HuH-7 (cell line): ENCODE measurements around the gene KCNH6.
A peak's percentile ranks its signal among the peaks of the same experiment; 100 is the strongest.

Source experiments
- DNase-seq: peaks from one replicate; pipeline ENCODE4 v3.0.0; 2011; ENCODE audit warnings: low spot score

Gene KCNH6

DNA sequence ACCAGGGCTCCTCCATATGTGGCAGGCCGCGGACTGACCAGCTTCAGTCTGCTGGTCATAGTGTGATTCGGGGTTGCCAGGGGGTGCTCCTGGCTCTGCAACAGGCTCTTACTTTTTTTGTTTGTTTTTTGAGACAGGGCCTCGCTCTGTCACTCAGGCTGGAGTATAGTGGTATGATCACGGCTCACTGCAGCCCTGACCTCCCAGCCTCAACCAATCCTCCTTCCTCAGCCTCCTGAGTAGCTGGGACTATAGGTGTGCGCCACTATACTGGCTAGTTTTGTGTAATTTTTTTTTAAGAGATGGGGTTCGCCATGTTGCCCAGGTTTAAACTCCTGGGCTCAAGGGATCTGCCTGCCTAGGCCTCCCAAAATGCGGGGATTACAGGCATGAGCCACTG, 11.8 kb upstream of the KCNH6 start:
- DNase-seq, result no peak

DNA sequence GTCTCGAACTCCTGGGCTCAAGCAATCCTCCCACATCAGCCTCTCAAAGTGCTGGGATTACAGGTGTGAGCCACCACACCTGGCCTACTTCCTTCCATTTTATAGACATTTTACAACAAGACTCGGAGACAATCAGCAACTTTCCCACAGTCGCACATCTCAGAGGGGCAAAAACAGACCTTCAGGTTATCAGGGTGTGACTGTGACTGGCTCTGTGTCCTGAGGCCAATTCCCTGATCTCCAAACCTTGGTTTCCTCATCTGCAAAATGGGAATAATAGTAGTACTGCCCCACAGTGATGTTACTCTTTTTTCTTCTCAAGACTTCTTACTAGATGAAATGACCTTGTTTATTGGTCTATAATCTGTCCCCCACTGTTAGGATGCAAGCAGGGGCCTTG, 10.8 kb upstream of the KCNH6 start:
- DNase-seq, result no peak

DNA sequence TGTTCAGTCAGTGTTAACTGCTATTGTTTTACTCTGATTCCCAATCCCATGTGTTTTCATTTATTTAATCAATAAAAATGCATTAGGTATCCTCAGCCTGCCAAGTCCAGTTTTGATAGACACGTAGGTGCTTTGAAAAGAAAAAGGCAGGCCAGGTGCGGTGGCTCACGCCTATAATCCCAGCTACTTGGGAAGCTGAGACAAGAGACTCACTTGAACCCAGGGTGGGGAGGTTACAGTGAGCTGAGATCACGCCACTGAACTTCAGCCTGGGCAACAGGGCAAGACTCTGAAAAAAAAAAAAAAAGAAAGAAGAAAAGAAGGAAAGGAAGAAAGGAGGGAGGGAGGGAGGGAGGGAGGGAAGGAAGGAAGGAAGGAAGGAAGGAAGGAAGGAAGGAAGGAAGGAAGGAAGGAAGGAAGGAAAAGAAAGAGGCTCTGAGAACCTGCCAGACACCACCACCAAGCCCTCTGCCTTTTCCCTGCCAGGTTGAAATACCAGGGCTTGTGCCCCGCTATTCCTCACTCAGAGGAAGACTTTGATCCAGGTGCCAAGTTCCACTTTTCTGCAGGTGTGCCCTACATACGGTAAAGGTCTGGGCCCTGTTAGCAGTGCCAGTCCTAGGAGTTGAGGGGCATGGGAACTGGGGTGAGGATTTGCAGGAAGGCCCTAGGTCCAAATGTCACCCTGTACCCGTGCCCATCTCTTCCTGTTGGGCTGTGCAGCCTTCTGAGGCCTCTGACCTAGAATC, 10.1 kb upstream of the KCNH6 start:
- no peak for DNase-seq

GRCh38 chr17:63514477-63514876, 8.7 kb upstream of the KCNH6 start:
- DNase-seq, result no peak

DNA sequence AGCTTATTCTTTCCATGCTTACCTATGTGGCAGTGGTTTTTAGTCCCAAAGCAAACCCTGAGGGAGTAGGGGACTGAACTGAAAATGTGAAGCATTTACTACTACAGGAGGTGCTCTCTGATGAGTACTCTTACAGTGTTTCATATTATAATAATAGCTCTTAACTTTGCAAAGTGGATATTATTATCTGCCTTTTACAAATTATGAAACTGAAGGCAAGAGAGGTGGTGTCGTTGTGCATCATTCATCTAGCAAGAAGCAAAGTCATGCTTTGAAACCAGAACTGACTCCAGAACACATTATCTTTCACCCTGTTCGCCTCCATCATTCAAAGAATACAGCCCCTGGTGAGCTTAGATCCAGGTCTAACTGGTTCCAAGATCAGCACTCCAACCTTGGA, 8.2 kb upstream of the KCNH6 start:
- no peak for DNase-seq

DNA sequence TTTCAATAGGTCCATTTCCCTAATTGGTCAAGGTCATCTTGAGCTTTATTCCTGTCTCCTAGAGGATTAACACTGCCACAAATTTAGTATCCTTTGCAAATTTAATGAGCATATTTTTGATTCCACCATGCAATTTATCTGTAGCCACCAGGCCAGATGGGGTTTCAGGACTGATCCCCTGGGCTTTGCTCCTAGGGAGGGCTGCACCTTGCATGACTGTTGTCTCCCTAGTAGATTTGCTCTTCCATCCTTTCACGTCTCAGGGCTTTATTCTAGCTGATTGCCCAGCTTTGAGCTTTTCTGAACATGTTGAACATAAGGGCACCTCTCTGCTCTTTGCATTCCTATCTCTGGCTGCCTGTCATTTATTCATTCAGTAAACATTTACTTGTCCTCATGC, 7.7 kb upstream of the KCNH6 start:
- no peak for DNase-seq

DNA sequence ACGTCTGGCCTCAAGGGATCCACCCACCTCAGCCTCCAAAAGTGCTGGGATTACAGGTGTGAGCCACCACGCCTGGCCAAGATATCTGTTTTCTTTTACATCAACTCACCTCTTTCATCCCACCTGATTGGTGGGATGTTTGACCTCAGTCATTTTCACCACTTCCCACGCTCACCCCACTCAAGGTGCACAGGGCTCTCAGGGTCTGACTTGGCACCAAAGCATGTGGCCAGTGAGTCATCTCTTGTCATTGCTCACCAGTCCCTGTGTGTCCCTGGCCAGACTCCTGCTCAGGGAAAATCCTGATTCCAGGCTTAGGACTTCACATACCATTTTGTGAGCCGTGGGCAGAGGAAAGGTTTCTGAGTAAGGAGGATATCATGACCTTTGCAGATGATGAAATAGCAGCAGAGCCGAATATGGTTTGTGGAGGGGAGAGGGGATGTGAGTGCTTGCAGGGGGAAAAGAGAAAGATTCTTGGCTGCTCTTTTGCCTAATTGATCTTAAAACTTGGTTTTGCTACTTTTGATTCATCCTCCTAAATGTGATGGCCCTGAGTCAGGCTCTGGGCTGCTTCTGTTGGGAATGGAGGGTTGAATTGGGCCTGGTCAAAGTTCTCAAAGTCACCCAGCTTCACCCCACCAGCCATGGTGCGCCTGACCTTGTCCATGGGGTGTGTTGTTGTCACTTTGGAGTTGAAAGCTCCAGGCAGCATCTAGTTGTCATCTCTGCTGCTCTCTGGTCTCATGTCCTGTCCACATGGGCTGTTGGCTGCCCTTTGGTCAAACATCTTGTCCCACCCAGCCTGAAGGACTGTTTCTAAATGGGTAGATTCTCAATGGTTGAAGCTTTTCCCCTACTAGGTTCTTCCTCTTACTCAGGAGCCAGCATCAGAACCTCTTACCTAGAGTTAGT, 6.0 kb upstream of the KCNH6 start:
- no peak for DNase-seq

DNA sequence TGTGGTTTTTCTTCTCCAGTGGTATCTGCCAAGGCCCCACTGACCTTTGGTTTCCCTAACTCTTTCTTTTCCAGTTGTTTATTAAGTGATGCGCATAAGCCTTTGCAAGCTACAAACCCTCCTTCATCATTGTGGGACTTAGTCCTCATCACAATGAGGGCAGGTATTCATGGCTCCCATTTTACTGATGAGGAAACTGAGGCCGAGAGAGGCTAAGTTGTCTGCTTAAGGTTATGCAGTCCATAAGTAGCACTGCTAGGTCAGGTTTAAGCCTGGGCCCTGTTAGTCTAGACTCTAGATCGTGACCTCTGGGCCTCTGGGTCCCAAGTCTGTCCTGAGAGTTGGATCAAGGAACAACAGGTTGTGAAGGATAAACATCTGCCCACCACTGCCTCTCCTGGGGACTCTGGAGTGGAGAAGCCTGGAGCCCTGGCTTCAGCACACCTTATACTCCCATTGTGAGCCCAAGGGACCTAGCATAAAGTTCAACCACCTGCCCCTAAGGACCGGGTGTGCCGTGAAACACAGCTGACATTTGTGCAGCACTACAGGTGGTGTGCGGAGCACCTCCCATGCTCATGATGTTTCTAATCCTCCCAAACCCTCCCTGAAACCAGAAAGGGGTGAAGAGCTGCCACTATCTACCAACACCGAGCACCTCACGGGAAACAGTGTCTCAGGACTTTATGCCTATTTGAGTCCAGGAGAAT, 5.2 kb upstream of the KCNH6 start:
- DNase-seq, result no peak

GRCh38 chr17:63519116-63519881, 3.9 kb upstream of the KCNH6 start:
- DNase-seq, result no peak

DNA sequence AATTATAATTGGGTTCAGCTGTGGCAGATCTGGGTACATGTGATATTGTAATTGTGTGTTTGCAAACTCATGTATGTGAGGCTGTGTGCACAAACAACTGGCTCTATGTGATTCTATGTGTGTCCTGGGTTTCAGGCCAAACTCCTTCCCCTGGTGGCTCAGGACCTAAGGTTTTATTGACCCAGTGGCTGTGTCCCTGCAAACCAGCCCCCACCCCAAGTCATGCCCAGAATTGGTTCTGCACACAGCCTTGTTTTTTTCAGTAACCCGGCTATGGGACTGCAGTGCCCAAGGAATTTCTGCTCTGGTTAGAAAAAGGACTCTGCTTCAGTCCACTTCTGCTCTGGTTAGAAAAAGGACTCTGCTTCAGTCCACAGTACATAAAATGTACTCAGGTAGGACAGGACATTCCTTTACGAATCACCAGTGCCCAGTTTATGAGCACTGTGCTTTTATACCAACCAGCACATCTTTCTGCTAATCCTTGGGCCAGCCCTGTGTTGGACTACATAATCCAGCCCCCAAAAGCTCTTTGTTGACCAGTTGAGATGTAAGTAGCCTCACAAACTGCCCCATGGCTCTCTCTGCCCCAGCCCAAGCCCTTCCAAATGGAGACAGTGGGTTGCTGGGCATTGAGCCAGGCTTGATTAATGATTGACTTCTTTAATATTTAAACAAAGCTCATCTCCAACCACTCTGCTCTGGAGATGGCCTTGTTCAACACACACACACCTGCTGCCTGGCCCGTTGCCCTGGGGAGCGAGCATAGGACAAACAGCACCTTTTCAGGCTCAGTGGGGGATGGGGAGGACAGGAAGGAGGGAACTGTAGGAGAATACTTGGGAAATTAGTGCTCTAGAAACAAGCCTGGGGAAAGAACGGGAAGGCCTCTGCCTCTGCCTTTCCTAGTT, 2.9 kb upstream of the KCNH6 start:
- peak; percentile 65 for DNase-seq

GRCh38 chr17:63524051-63524450, 893 bp downstream of the KCNH6 start:
- DNase-seq, result no peak

DNA sequence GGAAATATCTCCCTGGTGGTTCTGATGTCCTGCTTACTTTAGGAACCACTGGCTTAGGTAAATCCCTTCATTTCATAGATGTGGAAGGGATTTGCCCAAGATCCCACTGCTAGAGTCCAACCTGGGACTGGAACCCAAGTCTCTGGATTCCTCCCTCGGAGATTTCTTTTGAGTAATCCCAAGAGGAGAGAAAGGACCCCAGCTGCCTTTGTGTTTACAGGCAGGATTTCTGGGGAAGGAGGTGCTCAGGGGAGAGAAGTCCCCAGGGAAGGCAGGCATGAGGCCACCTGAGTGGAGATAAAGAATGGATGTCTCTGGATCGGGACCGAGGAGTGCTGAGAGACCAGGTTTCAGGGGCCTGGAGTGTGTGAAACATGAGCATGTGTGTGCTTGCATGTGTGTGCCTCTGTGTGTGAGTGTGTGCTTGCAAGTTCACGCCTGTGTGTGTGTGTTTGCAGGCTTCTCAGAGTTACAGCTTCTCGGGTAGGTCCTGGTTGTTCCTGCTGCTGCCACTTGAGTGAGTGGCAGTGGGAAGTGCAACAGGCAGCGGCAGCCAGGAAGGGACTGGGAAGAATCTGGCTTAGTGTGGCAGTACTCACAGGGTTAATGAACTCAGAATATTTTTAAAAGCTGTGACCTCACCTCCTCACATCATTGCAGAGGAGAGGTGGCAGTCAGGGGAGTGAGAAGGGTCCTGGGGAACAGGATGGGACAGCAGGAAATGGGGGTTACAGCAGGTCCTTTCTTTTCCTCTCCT, 2.2 kb downstream of the KCNH6 start:
- DNase-seq, result no peak

- no peak for DNase-seq
These were observed 3.7 kb downstream of the KCNH6 start for GRCh38 chr17:63526861-63527260.

DNA sequence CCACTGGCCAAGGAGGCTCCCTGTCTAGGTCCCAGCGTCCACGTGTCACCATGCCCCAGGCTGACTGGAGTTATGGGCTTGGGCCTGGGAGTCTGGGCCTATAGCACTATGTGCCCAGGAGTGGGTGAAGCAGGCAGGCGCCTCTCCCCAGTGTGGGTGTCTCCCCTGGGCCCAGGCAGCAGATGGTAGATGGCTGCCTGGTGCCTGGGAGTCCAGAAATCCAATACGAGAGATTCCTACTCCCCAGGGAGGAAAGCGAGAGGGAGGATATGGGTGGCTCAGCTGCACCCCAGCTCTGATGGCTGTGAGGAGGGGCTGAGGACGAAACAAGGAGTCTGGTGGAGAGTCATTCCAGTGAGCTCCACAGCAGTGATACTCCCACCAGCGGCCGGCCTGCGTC, 5.0 kb downstream of the KCNH6 start:
- DNase-seq, result no peak

DNA sequence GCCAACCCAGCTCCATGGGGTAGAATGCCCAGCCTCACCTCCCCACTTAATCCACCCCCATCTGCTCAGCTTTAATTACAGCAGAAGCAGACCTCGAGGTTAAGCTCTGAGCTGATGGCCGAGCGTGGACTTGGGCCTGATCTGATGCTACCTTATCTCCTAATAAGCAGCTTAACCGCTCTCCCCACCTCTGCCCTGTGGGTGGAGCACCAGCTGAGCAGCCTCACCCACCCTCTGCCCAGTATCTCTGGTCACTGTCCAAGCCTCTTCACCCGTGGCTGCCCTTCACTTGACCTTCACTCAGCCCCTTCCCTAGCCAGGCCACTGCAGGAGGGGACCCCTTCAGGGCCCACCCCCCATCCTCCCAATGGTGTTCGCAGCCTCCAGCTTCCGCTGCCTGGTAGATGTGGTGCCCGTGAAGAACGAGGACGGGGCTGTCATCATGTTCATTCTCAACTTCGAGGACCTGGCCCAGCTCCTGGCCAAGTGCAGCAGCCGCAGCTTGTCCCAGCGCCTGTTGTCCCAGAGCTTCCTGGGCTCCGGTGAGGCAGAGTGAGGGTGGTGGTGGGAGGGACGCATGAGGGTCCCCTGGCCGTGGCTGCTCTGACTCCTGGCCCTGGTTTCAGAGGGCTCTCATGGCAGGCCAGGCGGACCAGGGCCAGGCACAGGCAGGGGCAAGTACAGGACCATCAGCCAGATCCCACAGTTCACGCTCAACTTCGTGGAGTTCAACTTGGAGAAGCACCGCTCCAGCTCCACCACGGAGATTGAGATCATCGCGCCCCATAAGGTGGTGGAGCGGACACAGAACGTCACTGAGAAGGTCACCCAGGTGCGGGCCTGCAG, 6.8 kb downstream of the KCNH6 start:
- DNase-seq, result no peak

- DNase-seq, result no peak
These were observed 7.4 kb downstream of the KCNH6 start for GRCh38 chr17:63530557-63531021.

DNA sequence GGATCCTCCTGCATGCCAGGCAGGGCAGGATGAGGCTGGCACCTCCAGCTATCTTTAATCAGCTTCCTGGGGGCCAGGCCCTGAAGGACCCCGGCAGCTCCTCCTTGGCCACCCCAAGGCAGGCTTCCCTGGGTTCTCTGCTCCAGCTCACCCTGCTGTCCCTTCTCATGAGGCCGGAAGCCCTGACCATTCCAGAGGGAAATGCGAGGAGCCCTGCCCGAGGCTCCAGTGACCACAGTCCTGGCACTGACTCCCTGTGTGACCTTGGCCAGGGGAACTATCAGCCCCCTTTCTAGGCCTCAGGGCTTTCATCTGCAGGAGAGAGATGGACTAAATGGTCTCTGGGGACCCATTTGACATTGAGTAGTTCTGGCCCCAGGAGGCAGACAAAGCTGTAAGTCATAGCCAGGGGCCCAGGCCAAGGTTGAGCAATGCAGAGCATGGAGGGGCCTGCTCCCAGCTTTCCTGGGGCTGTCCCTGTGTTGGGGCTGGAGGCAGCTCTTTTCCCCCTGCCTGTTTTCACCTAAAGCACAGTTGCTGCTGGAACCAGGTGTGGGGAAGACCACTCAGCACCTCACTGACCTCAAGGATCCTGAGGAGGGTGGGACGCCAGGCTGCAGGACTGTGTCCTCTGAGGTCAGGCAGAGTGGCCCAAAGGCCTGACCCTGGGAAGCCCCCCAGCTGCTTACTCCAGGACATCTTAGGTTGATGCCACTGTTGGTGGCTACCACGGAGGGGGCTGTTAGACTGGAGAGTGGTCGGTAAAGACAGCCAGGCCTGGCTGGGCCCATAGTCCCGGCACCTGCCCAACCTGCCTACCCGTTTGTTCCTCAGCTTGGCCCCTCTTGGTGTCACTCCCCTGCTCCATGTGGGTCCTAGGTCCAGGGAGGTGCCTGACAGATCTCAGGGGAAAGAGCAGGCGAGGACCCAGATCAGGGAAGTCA, 8.1 kb downstream of the KCNH6 start:
- peak; percentile 72 for DNase-seq
